ENCODE measurements around the gene EZH1.

DNA sequence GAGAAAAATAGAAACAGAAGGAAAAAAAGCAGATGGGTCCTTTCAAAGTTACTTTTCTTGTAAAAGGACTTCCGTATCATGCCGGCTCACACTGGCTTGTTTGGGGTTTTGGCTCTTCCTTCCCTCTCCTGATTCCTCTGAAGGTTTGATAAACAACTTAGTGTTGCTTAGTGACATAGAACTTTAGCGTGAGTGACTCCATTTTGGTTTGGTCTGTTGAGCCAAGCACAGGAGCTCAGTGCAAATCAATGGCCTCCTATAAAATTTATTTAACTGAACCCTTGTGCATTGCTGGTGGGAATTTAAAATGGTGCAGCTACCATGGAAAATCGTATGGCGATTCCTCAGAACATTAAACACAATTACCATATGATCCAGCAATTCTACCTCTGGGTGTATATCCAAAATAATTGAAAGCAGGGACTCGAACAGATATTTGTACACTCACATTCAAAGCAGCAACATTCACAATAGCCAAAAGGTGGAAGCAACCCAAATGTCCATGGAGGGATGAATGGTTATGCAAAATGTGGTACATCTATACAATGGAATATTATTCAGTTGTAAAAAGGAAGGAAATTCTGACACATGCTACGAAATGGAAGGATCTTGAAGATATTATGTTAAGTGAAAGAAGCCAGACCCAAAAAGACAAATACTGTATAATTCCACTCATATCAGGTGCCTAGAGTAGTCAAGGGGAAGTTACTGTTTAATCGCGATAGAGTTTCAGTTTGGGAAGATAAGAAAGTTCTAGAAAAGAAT lies 86.8 kb downstream of the EZH1 start:
- no peak for TF ChIP-seq CTCF (IDR thresholded peaks at IDR 0.05; ENCODE audit: poor library complexity, severe bottlenecking)
- no peak for TF ChIP-seq POLR2AphosphoS5 (IDR thresholded peaks at IDR 0.05)
- no peak for TF ChIP-seq EZH2 (IDR thresholded peaks at IDR 0.05; ENCODE audit: borderline replicate concordance, insufficient read depth, low read length, poor library complexity, severe bottlenecking)
- TF ChIP-seq RAD21 (conservative IDR thresholded peaks at IDR 0.05) = no peak
- TF ChIP-seq TAF1 (IDR thresholded peaks at IDR 0.05; ENCODE audit: low read depth) = no peak
- TF ChIP-seq REST (IDR thresholded peaks at IDR 0.05; ENCODE audit: borderline replicate concordance) = no peak
- no peak for TF ChIP-seq EP300 (conservative IDR thresholded peaks at IDR 0.05; ENCODE audit: poor library complexity, severe bottlenecking)
